GM12891 (cell line): ENCODE results near the gene ZC3H14.

Experiments used
- DNase-seq: peaks from one replicate; pipeline ENCODE4 v3.0.0; 2011; ENCODE audit warnings: low spot score; ENCODE audit not compliant: insufficient read length
- FAIRE-seq: peaks from 2 replicates; lab custom pipeline; 2011; peaks lifted over from hg19 to GRCh38; lab: Jason Lieb, UNC
- PAX5 ChIP-seq: IDR thresholded peaks from 2 replicates; pipeline ENCODE4 v1.6.1; 2011; ENCODE audit warnings: low read length, moderate library complexity, mild to moderate bottlenecking; ENCODE audit not compliant: insufficient read depth, severe bottlenecking
- POLR2A ChIP-seq: IDR thresholded peaks from 2 replicates; pipeline ENCODE4 v1.6.1; 2011; ENCODE audit warnings: low read depth, low read length, control low read depth
- POLR2AphosphoS5 ChIP-seq: IDR thresholded peaks from 2 replicates; pipeline ENCODE4 v1.6.1; 2011; ENCODE audit warnings: low read depth, low read length, control low read depth
- POU2F2 ChIP-seq: IDR thresholded peaks from 2 replicates; pipeline ENCODE4 v1.6.1; 2011; ENCODE audit warnings: low read depth, mild to moderate bottlenecking, control low read depth, low read length, moderate library complexity
- SPI1 ChIP-seq: IDR thresholded peaks from 2 replicates; pipeline ENCODE4 v1.6.1; 2011; ENCODE audit warnings: low read depth, low read length, control low read depth
- TAF1 ChIP-seq: IDR thresholded peaks from 2 replicates; pipeline ENCODE4 v1.6.1; 2011; ENCODE audit warnings: low read depth, low read length, control low read depth

ZC3H14 gene

GRCh38 chr14:88639221-88639620, 76.4 kb downstream of the ZC3H14 start:
- no peak for DNase-seq
- TF ChIP-seq PAX5 (no peak), TAF1 (no peak), POU2F2 (no peak), POLR2AphosphoS5 (no peak), POLR2A (no peak), SPI1 (no peak)
- no peak for FAIRE-seq

- FAIRE-seq (no peak), DNase-seq (no peak)
- TF ChIP-seq POU2F2: no peak
- TF ChIP-seq SPI1: no peak
- TF ChIP-seq PAX5: no peak
- no peak for TF ChIP-seq POLR2AphosphoS5
- TF ChIP-seq TAF1: no peak
- TF ChIP-seq POLR2A: no peak
Measured at GRCh38 chr14:88660056-88660455, 97.2 kb downstream of the ZC3H14 start.

GRCh38 chr14:88667555-88668273, 104.9 kb downstream of the ZC3H14 start:
- FAIRE-seq: peak; percentile 93
- TF ChIP-seq POLR2A: no peak
- no peak for TF ChIP-seq POLR2AphosphoS5
- TF ChIP-seq POU2F2: 0 out of 2 replicates have a peak, but pooled peaks have one; percentile 21
- no peak for TF ChIP-seq TAF1
- TF ChIP-seq SPI1: peak; percentile 61
- no peak for TF ChIP-seq PAX5
- peak; percentile 23 for DNase-seq

DNA sequence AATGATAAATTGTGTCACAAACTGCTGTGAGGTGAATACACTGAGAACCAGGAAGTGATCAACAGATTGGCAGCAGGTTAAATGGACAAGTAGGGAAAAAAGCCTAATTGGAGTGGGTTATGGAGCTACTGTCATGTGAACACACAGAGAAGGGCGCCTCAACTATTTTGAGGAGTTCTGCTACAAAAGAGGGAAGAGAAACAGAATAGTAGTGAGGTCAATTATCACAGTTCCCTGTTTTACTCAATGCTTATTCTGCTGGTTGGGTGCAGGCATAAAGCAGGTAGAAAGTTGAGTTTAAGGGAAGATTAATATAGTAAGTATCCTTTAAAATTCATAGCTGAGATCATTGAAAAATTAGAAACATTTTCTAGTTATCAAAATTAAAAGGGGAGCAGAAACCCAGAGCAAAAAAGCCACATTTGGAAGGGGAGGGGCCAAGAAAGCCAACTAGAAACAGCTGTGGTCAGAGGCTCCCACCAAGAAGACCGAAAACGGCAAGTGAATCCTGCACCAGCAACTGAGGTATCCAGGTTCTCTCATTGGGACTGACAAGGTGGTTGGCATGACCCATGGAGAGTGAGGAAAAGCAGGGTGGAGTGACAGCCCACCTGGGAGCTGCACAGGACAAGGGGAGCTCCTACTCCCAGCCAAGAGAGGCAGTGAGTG, 105.7 kb downstream of the ZC3H14 start:
- DNase-seq (no peak), FAIRE-seq (peak; percentile 74)
- TF ChIP-seq POLR2A (no peak), SPI1 (peak; percentile 96)

DNA sequence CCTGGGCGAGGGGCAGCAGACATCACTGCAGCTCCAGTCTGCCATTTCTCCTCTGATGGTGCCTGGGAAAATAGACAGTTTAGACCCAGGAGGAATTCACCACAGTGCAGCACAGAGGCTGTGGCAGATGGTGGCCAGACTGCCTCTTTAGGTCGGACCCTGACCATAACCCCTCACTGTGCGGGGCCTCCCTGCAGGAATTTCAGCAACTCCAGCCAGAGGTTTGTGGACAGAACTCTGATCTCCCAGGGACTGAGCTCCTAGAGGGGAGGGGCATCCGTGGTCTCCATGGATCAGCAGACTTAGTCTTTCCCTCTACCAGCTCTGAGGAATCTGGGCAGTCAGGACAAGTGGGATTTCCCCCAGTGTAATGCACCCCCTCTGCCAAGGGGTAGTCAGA, 106.5 kb downstream of the ZC3H14 start:
- no peak for DNase-seq
- no peak for FAIRE-seq
- TF ChIP-seq PAX5 (no peak), SPI1 (no peak), POLR2A (no peak), POU2F2 (no peak), POLR2AphosphoS5 (no peak), TAF1 (no peak)
